Measurements from ENCODE around the gene VWA3A.
"Not testable (repeated sequence)": the region's sequence is repeated elsewhere in the genome, so short reads cannot be mapped to it uniquely, and the experiment has no call there.

The VWA3A gene

DNA sequence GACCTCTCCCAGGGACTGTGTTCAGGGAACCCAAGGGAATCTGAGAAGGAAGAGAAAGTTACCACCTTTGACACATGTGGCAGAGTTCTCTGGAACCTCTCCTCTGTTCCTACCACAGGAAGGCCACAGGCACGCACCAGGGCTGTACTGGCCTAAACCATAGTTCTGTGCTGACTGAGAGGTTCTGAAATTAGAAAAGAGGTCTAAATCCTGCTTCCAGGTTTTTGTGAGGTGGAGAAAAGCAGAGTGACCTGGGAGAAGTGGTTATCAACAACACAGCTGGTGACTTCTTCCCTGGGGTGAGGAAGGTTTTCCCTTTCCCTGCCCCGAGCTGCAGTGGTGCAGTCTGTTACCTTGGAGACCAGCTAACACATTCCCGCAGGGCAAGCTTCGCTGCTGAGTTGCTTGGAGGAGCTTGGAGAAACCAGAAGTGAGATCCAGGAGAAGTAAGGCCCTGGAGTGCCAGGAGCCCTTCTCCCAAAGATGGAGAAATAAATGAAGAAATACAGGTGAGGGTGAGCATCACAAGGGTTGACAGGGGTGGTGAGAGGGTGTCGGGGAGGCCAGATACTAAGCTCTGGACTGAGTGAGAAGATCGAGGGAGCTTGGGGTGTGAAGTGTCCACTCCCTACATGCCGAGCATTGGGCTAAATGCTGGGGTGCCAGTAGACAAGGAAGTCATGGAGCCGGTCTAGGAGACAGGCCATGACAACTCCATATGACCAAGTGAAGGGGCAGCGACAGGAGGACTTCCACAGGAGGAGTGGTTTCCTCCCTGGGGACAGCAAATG, at the start of gene VWA3A:
VWA3A (plus strand) TSS at position 399 of the 791 bp plus-strand sequence; CDS start at position 496, 97 bp downstream.
- DNase-seq (ENCODE audit: extremely low read depth in 1 of 2, low read depth in 1 of 2), result no peak

DNA sequence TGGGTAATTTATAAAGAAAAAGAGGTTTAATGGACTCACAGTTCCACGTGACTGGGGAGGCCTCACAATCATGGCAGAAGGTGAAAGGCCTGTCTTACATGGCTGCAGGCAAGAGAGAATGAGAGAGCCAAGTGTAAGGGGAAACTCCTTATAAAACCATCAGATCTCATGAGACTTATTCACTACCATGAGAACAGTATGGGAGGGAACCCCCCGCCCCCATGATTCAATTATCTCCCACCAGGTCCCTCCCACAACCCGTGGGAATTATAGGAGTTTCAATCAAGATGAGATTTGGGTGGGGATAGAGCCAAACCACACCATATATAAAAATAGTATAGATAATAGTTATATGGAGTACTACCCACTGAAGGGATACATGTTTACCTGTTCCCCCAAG, 48.5 kb upstream of the VWA3A start:
- DNase-seq (ENCODE audit: extremely low read depth in 1 of 2, low read depth in 1 of 2), result not testable (repeated sequence)

DNA sequence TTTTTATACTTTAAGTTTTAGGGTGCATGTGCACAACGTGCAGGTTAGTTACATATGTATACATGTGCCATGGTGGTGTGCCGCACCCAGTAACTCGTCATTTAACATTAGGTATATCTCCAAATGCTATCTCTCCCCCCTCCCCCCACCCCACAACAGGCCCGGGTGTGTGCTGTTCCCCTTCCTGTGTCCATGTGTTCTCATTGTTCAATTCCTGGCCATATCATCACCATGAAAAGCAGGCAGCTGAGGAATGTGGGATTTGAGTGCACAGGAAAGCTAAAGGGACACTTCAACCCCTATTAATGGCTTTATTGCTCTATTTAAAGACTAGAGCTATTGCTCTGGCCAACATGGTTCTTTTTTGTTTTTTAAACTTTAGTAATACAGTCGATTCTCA, 46.5 kb upstream of the VWA3A start:
- DNase-seq (ENCODE audit: extremely low read depth in 1 of 2, low read depth in 1 of 2), result not testable (repeated sequence)

DNA sequence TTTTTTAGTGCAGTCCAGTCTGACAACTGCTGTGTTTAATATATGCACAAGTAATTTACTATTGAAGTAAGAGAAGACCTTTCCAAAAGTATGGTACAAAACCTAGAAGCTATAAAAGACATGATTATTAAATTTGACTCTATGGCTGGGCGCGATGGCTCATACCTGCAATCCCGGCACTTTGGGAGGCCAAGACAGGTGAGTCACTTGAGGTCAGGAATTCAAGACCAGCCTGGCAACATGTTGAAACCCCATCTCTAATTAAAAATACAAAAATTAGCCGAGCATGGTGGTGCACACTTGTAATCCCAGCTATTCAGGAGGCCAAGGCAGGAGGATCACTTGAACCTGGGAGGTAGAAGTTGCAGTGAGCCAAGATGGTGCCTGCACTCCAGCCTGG, 41.4 kb upstream of the VWA3A start:
- no peak for DNase-seq (ENCODE audit: extremely low read depth in 1 of 2, low read depth in 1 of 2)

GRCh38 chr16:22052980-22053379, 39.4 kb upstream of the VWA3A start:
- no peak for DNase-seq (ENCODE audit: extremely low read depth in 1 of 2, low read depth in 1 of 2)

DNA sequence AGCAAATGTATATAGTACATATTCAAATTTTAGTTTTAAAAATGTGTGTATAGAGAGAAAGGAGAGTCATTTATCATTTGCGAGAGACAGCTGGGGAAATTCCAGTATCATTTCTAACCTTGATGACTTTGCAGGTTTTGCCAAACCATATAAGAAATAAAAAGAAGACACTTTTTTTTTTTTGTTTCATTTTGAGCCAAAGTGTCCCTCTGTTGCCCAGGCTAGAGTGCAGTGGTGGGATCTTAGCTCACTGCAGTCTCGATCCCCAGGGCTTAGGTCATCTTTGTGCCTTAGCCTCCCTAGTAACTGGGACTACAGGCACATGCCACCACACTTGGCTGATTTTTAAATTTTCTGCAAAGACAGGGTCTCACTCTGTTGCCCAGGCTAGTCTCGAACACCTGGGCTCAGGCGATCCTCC, 38.4 kb upstream of the VWA3A start:
- DNase-seq (ENCODE audit: extremely low read depth in 1 of 2, low read depth in 1 of 2), result no peak

DNA sequence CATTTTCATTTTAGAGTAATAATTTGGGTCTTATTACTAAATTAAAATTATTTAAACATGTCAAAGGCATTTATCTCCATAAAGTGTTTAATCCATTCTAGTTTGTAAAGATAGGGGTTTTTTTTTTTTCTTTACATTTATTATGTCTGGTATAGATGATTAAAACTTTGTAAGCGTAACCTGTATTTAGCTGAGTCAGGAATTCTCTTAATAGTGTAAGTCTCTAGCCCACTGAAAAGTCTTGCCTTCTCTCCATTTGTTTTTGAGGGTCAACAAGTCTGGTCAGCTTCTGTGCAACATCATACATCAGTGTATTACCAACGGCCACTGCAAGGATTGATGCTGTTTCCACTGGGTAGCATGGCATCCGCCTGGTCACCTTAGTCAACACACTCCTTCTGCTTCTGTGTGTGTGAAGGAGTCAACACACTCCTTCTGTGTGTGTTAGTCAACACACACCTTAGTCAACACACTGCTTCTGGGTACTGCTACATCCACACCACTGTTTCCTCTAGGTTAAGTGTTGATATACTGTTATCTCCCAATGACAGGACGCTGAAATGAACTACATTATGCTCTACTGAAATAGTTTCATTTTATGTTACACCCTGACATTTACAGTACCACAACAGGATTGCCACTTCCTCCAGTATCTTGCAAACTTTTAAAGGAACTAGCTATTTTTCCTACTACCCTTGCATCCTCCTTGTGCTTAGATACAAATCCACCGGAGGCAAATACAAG, 37.3 kb upstream of the VWA3A start:
- no peak for DNase-seq (ENCODE audit: extremely low read depth in 1 of 2, low read depth in 1 of 2)

DNA sequence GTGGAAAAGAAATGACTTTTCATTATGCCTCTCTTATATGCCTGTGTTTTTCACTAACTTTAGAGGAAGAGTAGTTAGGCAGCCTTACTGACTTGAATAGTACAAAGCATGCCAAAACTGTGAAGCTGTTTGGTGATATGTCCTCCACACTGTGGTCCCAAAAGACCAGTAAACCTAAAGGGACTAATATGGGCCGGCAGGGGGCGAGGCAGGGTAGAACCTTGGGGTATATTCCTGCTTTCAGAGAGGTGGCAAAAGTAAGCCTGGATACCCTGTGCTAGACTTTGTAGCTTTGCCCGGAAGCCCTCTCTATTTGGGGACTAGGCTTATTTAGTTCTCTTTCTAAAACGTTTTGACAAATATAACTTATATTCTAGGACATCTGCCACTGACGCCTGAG, 36.5 kb upstream of the VWA3A start:
- no peak for DNase-seq (ENCODE audit: extremely low read depth in 1 of 2, low read depth in 1 of 2)

- DNase-seq (ENCODE audit: extremely low read depth in 1 of 2, low read depth in 1 of 2), result no peak
Measured at GRCh38 chr16:22063888-22064467, 28.4 kb upstream of the VWA3A start.

DNA sequence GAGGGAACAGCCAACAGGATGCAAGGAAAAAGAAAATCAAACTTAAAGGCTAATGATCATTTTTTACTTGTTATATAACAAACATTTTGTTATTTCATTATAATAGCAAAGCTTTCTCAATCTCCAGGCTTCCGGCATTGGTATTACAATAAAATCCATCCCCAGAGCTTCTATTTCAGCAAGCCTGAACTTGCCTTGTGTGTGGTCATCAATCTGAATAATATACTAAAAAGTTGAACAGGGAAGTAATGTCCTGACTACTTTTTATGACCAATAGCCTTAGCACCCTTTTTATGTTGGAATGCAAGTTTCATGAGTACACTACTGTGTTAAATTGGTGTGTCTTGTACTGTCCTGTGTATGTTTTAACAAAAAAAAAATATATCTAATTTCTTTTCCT, 27.1 kb upstream of the VWA3A start:
- no peak for DNase-seq (ENCODE audit: extremely low read depth in 1 of 2, low read depth in 1 of 2)

GRCh38 chr16:22070361-22071330, 21.7 kb upstream of the VWA3A start:
- DNase-seq (ENCODE audit: extremely low read depth in 1 of 2, low read depth in 1 of 2), result no peak

- DNase-seq (ENCODE audit: extremely low read depth in 1 of 2, low read depth in 1 of 2), result no peak
Measured at GRCh38 chr16:22071331-22071910, 20.9 kb upstream of the VWA3A start.

DNA sequence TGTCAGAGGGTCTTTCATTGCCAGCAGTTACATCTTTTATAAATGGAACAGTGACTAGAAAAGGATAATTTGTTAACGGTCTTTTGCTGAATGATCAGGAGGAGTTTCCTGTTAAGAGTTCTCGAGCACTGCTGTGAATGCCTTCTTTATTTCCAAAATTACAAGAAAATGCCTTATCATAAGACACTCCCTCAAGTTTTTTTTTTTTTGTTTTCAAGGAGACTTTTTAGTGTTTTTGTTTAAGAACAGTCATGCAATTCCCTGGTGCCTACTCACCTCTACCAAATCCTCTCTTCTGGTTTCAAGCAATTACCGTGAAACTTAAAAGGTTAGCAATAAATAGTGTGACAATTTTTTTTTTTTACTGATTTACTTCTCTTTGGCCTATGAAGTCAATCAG, 19.0 kb upstream of the VWA3A start:
- no peak for DNase-seq (ENCODE audit: extremely low read depth in 1 of 2, low read depth in 1 of 2)

DNA sequence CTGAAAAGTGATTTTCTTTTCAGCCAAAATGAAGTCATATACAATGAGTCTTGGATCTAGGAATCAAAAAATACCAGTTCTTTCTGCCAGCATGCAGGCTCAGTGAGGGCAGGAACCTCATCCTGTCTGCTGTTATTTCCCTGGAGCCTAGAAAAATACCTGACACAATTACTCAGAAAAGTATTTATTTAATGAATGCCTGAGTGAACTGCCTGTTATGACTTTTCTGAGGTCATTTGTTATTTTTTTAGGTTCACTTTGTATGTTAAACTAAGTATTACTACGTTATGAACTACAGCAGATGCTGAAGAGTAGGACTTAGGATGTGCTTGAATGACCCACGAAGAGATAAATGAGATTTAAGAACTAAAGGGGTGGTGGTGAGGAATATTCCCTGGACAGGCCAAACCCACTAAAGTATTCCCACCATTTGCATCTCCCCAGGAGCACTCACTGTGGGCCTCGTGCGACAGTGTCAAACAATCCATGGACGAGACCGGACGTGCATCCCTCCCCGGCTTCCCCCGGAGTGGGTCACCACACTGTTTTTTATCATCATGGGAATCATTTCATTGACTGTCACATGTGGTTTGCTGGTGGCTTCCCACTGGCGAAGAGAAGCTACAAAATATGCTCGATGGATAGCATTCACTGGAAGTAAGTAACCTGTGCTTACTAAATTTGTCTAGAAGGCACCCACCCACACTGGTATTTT, 17.1 kb upstream of the VWA3A start:
- no peak for DNase-seq (ENCODE audit: extremely low read depth in 1 of 2, low read depth in 1 of 2)

DNA sequence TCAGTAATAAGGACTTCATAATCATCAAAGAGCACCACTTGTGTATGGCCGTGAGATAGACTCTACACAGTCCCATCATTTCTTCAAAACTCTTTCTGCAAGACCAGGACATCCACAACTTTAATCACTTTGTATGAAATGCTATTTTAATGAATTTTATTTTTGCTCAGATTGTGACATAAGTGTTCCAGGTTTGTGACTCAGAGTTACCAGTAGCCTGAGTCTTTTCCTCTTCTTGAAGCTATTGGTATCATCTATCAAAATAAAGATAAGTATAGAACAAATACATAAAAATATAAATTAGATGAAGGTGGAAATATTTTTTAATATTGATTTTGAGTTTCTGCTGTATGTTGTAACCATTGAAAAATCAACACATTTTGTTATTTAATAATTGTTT, 16.6 kb upstream of the VWA3A start:
- no peak for DNase-seq (ENCODE audit: extremely low read depth in 1 of 2, low read depth in 1 of 2)

GRCh38 chr16:22077700-22078313, 14.5 kb upstream of the VWA3A start:
- peak; percentile 44 to 58 for DNase-seq (ENCODE audit: extremely low read depth in 1 of 2, low read depth in 1 of 2)

- no peak for DNase-seq (ENCODE audit: extremely low read depth in 1 of 2, low read depth in 1 of 2)
Measured at GRCh38 chr16:22078656-22079055, 13.7 kb upstream of the VWA3A start.

DNA sequence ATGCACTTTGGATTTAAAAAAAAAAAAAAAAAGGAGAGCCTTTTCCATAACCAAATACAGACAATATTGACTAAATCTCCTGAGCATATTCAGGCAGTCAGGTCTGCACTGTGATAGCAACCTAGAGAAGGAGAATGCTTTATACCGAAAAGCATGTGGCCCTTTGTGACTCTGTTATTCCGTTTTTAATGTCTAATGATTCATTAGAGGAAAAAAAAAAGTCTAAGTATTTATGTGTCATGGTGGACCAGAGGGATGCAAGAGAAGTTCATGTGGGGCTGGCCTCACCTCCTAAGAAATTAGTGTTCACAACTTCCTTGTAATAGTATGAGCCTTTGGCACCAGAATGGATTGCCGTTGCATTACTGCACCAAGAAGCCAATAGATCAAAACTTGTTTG, 11.3 kb upstream of the VWA3A start:
- DNase-seq (ENCODE audit: extremely low read depth in 1 of 2, low read depth in 1 of 2), result no peak

- no peak for DNase-seq (ENCODE audit: extremely low read depth in 1 of 2, low read depth in 1 of 2)
Measured at GRCh38 chr16:22086440-22086839, 5.9 kb upstream of the VWA3A start.
